ENCODE results near the gene PAPOLB.

DNA sequence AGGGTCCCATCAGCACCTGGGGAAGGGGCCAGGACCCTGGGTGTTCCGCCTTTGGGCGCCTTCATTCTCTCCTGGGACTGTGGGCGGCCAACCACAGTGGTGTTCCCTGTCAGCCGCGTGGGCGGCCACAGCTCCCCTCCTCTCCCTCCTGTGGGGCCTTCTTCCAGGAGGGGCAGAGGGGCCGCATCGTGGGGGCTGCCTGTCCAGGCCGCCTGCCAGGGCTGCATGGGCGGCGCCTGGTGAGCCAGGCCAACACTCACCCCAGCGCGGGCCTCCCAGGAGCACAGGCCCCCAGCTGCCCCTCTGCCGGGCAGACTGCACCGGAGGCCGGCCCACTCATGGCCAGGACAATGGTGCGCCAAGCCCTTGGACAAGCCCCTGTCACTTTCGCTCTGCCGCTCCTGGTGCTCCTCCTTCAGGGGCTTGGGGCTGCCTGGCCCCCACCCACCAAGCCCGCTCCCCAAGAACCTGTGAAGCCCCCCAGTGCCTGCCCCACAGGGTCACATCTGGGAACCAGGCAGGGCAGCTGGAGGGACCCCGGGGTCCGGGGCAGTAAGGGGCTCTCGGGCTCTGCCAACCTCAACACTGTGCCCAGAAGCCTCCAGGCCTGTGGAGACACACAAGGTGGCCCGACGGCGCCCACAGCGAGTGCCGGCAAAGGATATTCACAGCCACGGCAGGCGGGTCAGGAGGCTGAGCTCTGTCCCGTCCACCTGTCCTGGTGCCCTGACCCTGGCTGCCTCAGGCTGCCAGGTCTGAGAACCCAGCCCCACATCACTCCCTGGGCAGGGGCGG lies 43.6 kb downstream of the PAPOLB start:
- no peak for TF ChIP-seq GATA2 (IDR thresholded peaks at IDR 0.05; ENCODE audit: low read depth, low read length)
- no peak for TF ChIP-seq GATA3 (IDR thresholded peaks at IDR 0.05; ENCODE audit: low read depth, low read length)

Measured in SH-SY5Y (cell line).